GM19455 (cell line): ENCODE measurements around the gene CSNK1G1.
"Not testable (repeated sequence)": the region's sequence is repeated elsewhere in the genome, so short reads cannot be mapped to it uniquely, and the experiment has no call there.

Experiments used
- ATAC-seq: cut with Tn5 transposase; IDR thresholded peaks from one replicate; pipeline ENCODE4 v1.9.1; 2021; ENCODE audit not compliant: unreplicated experiment

Gene CSNK1G1

GRCh38 chr15:64288999-64289398 lies 67.0 kb downstream of the CSNK1G1 start:
- no peak for ATAC-seq

- ATAC-seq: no peak
Observed at GRCh38 chr15:64288577-64288976, 67.4 kb downstream of the CSNK1G1 start.

- ATAC-seq: no peak
Observed at GRCh38 chr15:64287953-64288352, 68.0 kb downstream of the CSNK1G1 start.

- no peak for ATAC-seq
Observed at GRCh38 chr15:64286473-64286872, 69.5 kb downstream of the CSNK1G1 start.

GRCh38 chr15:64285871-64286270 lies 70.1 kb downstream of the CSNK1G1 start:
- no peak for ATAC-seq

- no peak for ATAC-seq
Observed at GRCh38 chr15:64285150-64285549, 70.8 kb downstream of the CSNK1G1 start.

- no peak for ATAC-seq
Observed at GRCh38 chr15:64284042-64284441, 71.9 kb downstream of the CSNK1G1 start.

GRCh38 chr15:64282701-64283100 lies 73.3 kb downstream of the CSNK1G1 start:
- no peak for ATAC-seq

- no peak for ATAC-seq
Observed at GRCh38 chr15:64279131-64279530, 76.8 kb downstream of the CSNK1G1 start.

GRCh38 chr15:64275934-64276333 lies 80.0 kb downstream of the CSNK1G1 start:
- no peak for ATAC-seq

GRCh38 chr15:64274341-64274950 lies 81.5 kb downstream of the CSNK1G1 start:
- ATAC-seq: no peak

GRCh38 chr15:64267331-64267973 lies 88.5 kb downstream of the CSNK1G1 start:
- no peak for ATAC-seq

- ATAC-seq: not testable (repeated sequence)
Observed at GRCh38 chr15:64265188-64265587, 90.8 kb downstream of the CSNK1G1 start.

GRCh38 chr15:64264502-64264901 lies 91.5 kb downstream of the CSNK1G1 start:
- no peak for ATAC-seq

GRCh38 chr15:64263567-64263966 lies 92.4 kb downstream of the CSNK1G1 start:
- no peak for ATAC-seq

GRCh38 chr15:64256051-64256450 lies 99.9 kb downstream of the CSNK1G1 start:
- no peak for ATAC-seq

GRCh38 chr15:64251658-64252057 lies 104.3 kb downstream of the CSNK1G1 start:
- ATAC-seq: no peak

- no peak for ATAC-seq
Observed at GRCh38 chr15:64251121-64251520, 104.9 kb downstream of the CSNK1G1 start.

GRCh38 chr15:64249883-64250575 lies 105.9 kb downstream of the CSNK1G1 start:
- no peak for ATAC-seq

- no peak for ATAC-seq
Observed at GRCh38 chr15:64249406-64249805, 106.6 kb downstream of the CSNK1G1 start.

- ATAC-seq: no peak
Observed at GRCh38 chr15:64247906-64248541, 107.9 kb downstream of the CSNK1G1 start.

- ATAC-seq: no peak
Observed at GRCh38 chr15:64247535-64247905, 108.5 kb downstream of the CSNK1G1 start.
